GM12864 (cell line): ENCODE data around the gene FMOD.
"Not testable (repeated sequence)": the region's sequence is repeated elsewhere in the genome, so short reads cannot be mapped to it uniquely, and the experiment has no call there.

ENCODE experiments used
- DNase-seq: peaks from one replicate; pipeline ENCODE4 v3.0.0-alpha.2; 2011; ENCODE audit warnings: low read depth
- H3K4me3 ChIP-seq: 2 replicates; pipeline ENCODE4 v1.5.1; 2011; ENCODE audit warnings: mild to moderate bottlenecking, low read depth, low read length, control low read depth
- TF ChIP-seq, protein P1 (sequence below): IDR thresholded peaks from 2 replicates; pipeline ENCODE4 v1.5.1; 2011; ENCODE audit warnings: low read depth, mild to moderate bottlenecking, moderate library complexity, low read length, control low read depth, inconsistent platforms; ENCODE audit errors: missing control alignments

Gene FMOD

DNA sequence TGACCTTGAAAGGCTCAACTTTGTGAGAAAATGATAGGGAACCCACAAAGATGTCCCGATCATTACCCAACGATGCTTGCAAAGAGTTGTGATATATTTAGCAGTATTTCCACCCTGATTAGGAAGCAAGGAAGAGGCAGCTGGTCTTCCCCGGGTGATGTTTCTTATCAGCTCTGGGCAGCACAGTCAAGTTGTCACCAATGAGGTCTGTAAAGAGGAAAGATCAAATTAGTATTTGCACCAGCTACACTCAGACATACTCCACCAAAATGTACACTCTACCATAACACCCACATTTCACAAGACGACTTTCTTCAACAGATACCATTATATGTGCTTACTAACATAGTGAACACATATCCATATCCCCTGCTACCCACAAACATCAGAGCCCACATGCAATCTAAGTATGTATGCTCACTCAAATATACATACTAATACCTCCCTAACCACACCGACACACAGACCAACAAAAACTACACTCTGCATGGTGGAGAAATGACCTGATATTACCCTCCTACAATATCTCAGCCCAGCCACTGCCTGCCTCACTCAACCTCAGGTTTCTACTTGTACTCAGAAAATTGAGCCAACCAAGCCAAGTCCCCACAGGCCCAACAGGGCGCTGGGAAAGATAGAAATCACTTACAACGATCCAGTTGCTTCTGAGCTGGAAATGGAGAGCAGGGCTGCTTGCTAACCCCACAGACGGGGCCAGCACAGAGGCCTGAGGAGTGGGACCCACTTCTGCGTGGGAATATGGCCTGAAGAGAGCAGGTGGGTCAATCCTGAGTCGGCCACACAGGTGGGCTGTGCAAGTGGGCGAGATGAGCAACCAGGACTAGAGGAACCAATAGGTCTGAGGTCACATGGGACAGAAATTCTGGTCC, 50.2 kb downstream of the FMOD start:
- TF ChIP-seq, protein P1, sequence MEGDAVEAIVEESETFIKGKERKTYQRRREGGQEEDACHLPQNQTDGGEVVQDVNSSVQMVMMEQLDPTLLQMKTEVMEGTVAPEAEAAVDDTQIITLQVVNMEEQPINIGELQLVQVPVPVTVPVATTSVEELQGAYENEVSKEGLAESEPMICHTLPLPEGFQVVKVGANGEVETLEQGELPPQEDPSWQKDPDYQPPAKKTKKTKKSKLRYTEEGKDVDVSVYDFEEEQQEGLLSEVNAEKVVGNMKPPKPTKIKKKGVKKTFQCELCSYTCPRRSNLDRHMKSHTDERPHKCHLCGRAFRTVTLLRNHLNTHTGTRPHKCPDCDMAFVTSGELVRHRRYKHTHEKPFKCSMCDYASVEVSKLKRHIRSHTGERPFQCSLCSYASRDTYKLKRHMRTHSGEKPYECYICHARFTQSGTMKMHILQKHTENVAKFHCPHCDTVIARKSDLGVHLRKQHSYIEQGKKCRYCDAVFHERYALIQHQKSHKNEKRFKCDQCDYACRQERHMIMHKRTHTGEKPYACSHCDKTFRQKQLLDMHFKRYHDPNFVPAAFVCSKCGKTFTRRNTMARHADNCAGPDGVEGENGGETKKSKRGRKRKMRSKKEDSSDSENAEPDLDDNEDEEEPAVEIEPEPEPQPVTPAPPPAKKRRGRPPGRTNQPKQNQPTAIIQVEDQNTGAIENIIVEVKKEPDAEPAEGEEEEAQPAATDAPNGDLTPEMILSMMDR: no peak
- peak overlapping the region; percentile 39 for H3K4me3 ChIP-seq
- no peak for DNase-seq

- not testable (repeated sequence) for DNase-seq
- H3K4me3 ChIP-seq: peak overlapping the region; percentile 39
These were observed 51.0 kb downstream of the FMOD start for GRCh38 chr1:203299719-203300429.

DNA sequence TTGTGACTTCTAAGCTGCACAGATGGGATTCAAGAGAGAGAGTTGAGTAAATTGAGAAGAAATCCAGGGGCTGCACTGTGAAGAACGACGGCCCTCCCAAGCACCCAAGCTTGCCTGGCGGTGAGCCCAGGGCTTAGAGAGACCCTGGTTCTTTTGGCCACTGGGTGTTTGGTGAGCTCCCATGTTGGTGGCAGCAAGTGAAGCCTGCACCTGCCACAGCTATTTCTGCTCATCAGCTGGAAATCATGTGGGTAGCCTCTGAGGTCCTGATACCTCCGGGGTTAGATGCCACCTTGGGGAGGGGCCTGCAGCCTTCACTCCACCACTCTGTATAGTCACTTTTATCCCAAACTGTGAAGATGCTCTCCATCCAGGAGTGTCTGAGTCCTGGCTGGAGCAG, 51.8 kb downstream of the FMOD start:
- peak overlapping the region; percentile 4; the same call in 1 of the 2 replicates for H3K4me3 ChIP-seq
- no peak for DNase-seq
- TF ChIP-seq, protein P1: peak; percentile 22

- no peak overlapping the region for H3K4me3 ChIP-seq
- no peak for DNase-seq
- TF ChIP-seq, protein P1: no peak
These were observed 54.4 kb downstream of the FMOD start for GRCh38 chr1:203296460-203297073.

GRCh38 chr1:203295796-203296195, 55.1 kb downstream of the FMOD start:
- no peak overlapping the region for H3K4me3 ChIP-seq
- TF ChIP-seq, protein P1: no peak
- DNase-seq: no peak

GRCh38 chr1:203291201-203292096, 59.5 kb downstream of the FMOD start:
- DNase-seq: no peak
- H3K4me3 ChIP-seq: no peak overlapping the region
- TF ChIP-seq, protein P1: no peak
